Right atrium auricular region (tissue), 2 donors: ENCODE results near the gene FNDC11. TPM values are rescaled to one million over a fixed set of nuclear protein-coding genes. Genes with fewer than 3 reads are reported as not detected.

Experiments used
- DNase-seq: peaks from one replicate; pipeline ENCODE4 v3.0.0-alpha.2; 2019; ENCODE audit warnings: low spot score
- H3K27ac ChIP-seq, 2 donors: fragments of 200-600 bp; sonication (generic); 1 replicate in 1 of 2; 2 replicates in 1 of 2; pipeline ENCODE4 v1.5.1; 2016 to 2019
- H3K27me3 ChIP-seq, 2 donors: fragments of 200-600 bp; sonication (generic); one replicate each; pipeline versions ENCODE4 v1.5.1 to v1.6.0; 2017 to 2019
- H3K36me3 ChIP-seq: fragments of 200-600 bp; sonication (generic); one replicate; pipeline ENCODE4 v1.5.1; 2016
- H3K4me1 ChIP-seq, 2 donors: fragments of 200-600 bp; sonication (generic); one replicate each; pipeline versions ENCODE4 v1.5.1 to v1.6.0; 2017 to 2019
- H3K4me3 ChIP-seq, 2 donors: fragments of 200-600 bp; sonication (generic); 1 replicate in 1 of 2; 2 replicates in 1 of 2; pipeline ENCODE4 v1.5.1; 2017 to 2019; ENCODE audit warnings: mild to moderate bottlenecking in 1 of 2, moderate library complexity in 1 of 2
- H3K9me3 ChIP-seq, 2 donors: fragments of 200-600 bp; sonication (generic); one replicate each; pipeline ENCODE4 v1.5.1; 2019
- total RNA-seq, 2 donors: library from RNA; depleted of rRNA; stranded (reverse); fragments of >200 nt; gene quantifications; one replicate each; pipeline ENCODE4 v1.1.0, GENCODE V29; 2016
- TF ChIP-seq, protein P1 (sequence below), 2 donors: fragments of 200-600 bp; sonication (generic); IDR thresholded peaks; one replicate each; pipeline ENCODE4 v1.5.1; 2019; ENCODE audit warnings: antibody characterized with exemption in 2 of 2

Gene FNDC11
- total RNA-seq, 2 donors from 2014 or later: not detected

DNA sequence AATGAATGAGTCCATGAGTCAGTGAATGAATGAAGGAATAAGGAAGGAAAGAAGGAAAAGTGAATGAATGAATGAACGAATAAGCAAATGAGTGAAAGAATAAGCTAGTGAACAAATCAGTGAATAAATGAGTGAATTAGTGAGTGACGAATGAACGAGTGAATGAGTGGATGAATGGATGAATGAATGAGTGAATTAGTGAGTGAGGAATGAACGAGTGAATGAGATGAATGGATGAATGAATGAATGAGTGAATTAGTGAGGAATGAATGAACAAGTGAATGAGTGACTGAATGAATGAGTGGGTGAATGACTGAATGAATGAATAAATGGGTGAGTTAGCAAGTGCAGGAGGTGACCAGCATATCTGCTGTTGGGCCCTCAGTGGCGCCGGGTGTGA, 10.2 kb upstream of the FNDC11 start:
- Histone ChIP-seq H3K9me3 (no peaks in the 10 kb centered on the region), H3K4me1 (no peaks in the 10 kb centered on the region), H3K27me3 (no peaks in the 10 kb centered on the region), H3K4me3 (no peak overlapping the region), H3K27ac (no peak overlapping the region), H3K36me3 (no peaks in the 10 kb centered on the region)
- TF ChIP-seq, protein P1, sequence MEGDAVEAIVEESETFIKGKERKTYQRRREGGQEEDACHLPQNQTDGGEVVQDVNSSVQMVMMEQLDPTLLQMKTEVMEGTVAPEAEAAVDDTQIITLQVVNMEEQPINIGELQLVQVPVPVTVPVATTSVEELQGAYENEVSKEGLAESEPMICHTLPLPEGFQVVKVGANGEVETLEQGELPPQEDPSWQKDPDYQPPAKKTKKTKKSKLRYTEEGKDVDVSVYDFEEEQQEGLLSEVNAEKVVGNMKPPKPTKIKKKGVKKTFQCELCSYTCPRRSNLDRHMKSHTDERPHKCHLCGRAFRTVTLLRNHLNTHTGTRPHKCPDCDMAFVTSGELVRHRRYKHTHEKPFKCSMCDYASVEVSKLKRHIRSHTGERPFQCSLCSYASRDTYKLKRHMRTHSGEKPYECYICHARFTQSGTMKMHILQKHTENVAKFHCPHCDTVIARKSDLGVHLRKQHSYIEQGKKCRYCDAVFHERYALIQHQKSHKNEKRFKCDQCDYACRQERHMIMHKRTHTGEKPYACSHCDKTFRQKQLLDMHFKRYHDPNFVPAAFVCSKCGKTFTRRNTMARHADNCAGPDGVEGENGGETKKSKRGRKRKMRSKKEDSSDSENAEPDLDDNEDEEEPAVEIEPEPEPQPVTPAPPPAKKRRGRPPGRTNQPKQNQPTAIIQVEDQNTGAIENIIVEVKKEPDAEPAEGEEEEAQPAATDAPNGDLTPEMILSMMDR (IDR thresholded peaks at IDR 0.05): no peak
- no peak for DNase-seq

DNA sequence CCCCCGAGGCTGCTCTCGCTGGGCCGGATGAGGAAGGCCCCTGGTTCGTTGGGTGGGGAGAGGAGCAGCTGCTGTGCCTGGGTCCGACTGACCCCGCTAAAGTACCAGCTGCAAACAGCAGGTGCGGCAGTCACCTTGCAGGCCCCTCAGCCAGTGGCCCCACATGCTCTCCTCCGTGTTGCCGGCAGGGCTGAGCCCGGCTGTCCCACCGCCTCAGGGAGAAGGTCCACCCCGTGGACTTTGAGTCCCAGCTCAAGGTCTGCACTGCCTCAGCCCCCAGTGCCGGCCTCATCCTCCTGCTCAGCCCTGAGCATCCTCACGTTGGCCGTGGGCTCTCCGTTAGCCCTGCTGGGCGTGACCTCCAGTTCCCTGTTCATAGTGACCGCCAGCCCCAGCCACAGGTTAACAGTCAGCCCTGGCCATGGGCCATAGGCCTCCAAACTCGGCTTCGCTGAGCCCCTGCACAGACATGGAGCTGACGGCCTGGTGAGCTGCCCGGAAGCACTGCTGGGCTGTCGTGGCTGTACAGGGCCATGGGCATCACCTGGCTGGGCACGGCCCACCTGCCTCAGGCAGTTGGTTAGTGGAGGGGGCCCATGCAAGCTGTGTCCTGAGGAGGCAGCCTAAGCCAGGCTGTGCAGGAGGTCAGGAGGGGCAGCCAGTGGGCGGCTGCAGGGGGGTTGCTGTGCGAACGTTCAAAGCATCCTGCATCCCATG, 9.6 kb upstream of the FNDC11 start:
- Histone ChIP-seq H3K9me3 (no peaks in the 10 kb centered on the region), H3K27me3 (no peaks in the 10 kb centered on the region), H3K27ac (no peak overlapping the region), H3K4me1 (no peaks in the 10 kb centered on the region), H3K36me3 (no peaks in the 10 kb centered on the region), H3K4me3 (no peak overlapping the region)
- TF ChIP-seq, protein P1 (IDR thresholded peaks at IDR 0.05): no peak
- no peak for DNase-seq

DNA sequence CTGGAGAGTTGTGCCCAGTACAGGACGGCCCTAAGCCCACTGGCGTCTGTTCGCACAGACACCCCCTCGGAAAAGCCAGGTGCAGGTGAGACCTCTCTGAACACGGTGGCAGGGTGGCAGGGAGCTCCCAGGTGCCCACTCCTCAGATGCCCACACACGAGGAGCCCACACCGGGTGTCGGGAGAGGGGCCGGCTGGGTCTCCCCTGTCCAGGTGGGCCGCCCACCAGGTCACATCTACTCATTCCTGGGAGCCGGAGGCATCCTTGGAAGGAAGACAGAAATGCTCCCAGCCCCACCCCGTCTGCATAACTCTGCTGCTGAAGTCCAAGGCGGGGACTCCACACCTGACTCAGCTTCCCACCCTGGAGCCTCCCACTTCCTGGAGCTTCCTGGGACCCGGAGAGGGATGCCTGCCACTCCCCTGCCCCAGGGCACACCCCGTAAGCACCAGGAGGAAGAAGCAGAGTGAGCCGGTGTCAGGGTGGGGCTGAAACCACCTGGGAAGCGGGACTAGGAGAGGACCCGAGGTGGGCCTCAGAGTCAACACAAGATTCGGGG, 8.9 kb upstream of the FNDC11 start:
- no peak for DNase-seq
- no peaks in the 10 kb centered on the region for H3K27me3 ChIP-seq
- no peaks in the 10 kb centered on the region for H3K4me1 ChIP-seq

GRCh38 chr20:63545814-63546213, 8.1 kb upstream of the FNDC11 start:
- H3K4me1 ChIP-seq: no peaks in the 10 kb centered on the region
- no peak for DNase-seq
- no peak overlapping the region for H3K27ac ChIP-seq
- TF ChIP-seq, protein P1 (IDR thresholded peaks at IDR 0.05): no peak
- H3K36me3 ChIP-seq: no peaks in the 10 kb centered on the region
- H3K27me3 ChIP-seq: no peaks in the 10 kb centered on the region
- no peaks in the 10 kb centered on the region for H3K9me3 ChIP-seq
- no peak overlapping the region for H3K4me3 ChIP-seq

More for the DNA sequence above, 8.9 kb upstream of the FNDC11 start:
- TF ChIP-seq, protein P1 (IDR thresholded peaks at IDR 0.05): no peak
- no peaks in the 10 kb centered on the region for H3K36me3 ChIP-seq
- H3K27ac ChIP-seq: no peak overlapping the region
- H3K9me3 ChIP-seq: no peaks in the 10 kb centered on the region
- H3K4me3 ChIP-seq: no peak overlapping the region

GRCh38 chr20:63546256-63546955, 7.6 kb upstream of the FNDC11 start:
- TF ChIP-seq, protein P1 (IDR thresholded peaks at IDR 0.05): no peak
- Histone ChIP-seq H3K27me3 (no peaks in the 10 kb centered on the region), H3K27ac (no peak overlapping the region), H3K9me3 (no peaks in the 10 kb centered on the region), H3K4me3 (no peak overlapping the region), H3K36me3 (no peaks in the 10 kb centered on the region), H3K4me1 (no peaks in the 10 kb centered on the region)
- DNase-seq: no peak
